ENCODE data around the gene PSMB2. TPM values are rescaled to one million over a fixed set of nuclear protein-coding genes. Genes with fewer than 3 reads are reported as not detected.

The PSMB2 gene
- total and polyA plus RNA-seq, 9 donors = 19.8 to 63.9 (median 60.2) TPM

DNA sequence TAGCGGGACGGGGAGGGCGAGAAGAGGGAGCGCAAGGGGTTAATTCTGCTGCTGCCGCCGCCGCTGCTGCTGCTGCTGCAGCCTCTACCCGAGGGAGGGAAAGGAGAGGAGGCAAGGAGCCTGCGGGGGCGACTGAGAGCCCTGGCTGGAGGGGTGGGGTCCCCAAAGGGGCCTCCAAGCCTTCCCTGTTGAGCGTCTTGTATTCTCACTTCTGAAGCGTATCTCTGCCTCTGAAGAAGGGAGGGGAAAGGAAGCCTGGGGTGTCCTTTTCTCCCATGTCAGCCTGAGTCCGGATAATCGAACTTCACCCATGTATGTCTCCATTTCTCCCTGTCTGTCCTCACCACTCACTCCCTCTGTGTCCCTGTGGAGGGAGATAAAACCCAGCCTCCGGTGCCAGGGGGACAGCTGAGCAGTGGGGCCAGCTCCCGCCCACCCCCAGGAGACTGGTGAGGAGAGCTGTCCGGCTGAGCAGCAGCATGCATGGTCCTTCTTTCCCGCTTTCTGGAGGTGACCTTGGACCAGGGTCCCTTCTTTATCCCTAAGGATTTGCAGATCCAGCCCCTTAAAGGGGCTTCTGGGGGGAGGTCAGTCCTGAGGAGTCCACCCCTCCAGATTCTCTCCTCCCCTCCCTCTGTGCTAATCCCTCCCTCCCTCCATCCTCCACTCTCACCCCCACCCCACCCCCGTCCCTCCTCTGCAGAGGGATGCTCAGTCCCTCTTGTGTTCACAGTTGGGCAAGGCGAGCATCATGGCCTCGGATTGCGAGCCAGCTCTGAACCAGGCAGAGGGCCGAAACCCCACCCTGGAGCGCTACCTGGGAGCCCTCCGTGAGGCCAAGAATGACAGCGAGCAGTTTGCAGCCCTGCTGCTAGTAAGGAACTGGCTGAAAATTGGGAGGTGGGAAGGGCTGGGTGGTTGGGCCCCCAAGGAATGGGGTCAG, 82.7 kb downstream of the PSMB2 start:
- H3K36me3 ChIP-seq (ENCODE audit: control insufficient read depth, insufficient read depth, low read length) = peaks cover 19% of the 10 kb centered on the region
- H3K4me3 ChIP-seq (ENCODE audit: low read length) = peak overlapping the region; percentile 84
- no peaks in the 10 kb centered on the region for H3K27me3 ChIP-seq (ENCODE audit: control insufficient read depth, insufficient read depth, low read length)
- peak; percentile 48 for DNase-seq
- peak overlapping the region; percentile 56 for H3K27ac ChIP-seq (ENCODE audit: low read length)
- peaks cover 45% of the 10 kb centered on the region for H3K4me1 ChIP-seq (ENCODE audit: control insufficient read depth, insufficient read depth, low read length)
- no peaks in the 10 kb centered on the region for H3K9me3 ChIP-seq (replicated peaks; ENCODE audit: control insufficient read depth, low read depth, low read length)
- 19% methylated on average over 16 of the region's 26 CpGs for WGBS (ENCODE audit: insufficient coverage)

DNA sequence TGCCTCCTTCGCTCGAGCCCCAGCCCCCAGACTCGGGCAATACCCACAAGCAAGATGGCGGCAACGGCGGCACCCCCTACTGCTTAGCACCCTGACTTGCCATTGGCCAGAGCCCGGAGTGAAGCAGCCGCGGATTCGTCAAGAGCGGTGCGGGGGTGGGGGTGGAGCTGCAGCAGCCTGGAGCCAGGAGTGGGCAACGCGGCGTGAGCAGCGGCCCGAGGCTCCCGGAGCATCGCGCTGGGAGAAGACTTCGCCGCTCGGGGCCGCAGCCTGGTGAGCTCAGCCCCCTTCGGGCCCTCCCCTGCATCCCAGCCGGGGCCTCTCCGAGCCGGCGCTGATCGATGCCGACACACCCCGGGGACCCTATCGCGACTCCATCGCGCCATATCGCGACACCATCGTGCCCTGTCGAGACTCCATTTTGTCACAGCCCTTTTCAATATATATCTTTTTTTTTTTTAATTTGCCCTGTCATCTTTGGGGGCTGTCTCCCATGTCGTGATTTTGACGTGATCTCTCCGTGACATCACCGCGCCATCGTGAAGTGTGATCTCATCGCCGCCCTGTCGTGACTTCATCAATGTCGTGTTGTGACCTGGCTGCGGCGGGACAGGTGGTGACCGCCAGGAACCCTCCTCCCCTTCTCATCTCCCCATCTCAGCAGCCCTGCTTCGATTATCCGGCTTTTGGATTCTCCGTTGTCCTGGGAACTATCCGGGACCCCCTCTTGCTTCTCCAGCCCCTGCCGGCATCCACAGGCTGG, 83.5 kb downstream of the PSMB2 start, which contains the start of gene NCDN:
NCDN (plus strand) TSS at position 189 of the 763 bp plus-strand sequence; CDS start at position 581, 392 bp downstream.
- H3K27me3 ChIP-seq (ENCODE audit: control insufficient read depth, insufficient read depth, low read length) = no peaks in the 10 kb centered on the region
- no peaks in the 10 kb centered on the region for H3K9me3 ChIP-seq (replicated peaks; ENCODE audit: control insufficient read depth, low read depth, low read length)
- peak within 1 kb of the TSS; percentile 92 for H3K27ac ChIP-seq (ENCODE audit: low read length)
- H3K36me3 ChIP-seq (ENCODE audit: control insufficient read depth, insufficient read depth, low read length) = peaks cover 18% of the 10 kb centered on the region
- peak; percentile 99 for DNase-seq
- H3K4me3 ChIP-seq (ENCODE audit: low read length) = peak within 1 kb of the TSS; percentile 84
- H3K4me1 ChIP-seq (ENCODE audit: control insufficient read depth, insufficient read depth, low read length) = peaks cover 45% of the 10 kb centered on the region
- under 1% methylated on average over 52 of the region's 58 CpGs for WGBS (ENCODE audit: insufficient coverage)

DNA sequence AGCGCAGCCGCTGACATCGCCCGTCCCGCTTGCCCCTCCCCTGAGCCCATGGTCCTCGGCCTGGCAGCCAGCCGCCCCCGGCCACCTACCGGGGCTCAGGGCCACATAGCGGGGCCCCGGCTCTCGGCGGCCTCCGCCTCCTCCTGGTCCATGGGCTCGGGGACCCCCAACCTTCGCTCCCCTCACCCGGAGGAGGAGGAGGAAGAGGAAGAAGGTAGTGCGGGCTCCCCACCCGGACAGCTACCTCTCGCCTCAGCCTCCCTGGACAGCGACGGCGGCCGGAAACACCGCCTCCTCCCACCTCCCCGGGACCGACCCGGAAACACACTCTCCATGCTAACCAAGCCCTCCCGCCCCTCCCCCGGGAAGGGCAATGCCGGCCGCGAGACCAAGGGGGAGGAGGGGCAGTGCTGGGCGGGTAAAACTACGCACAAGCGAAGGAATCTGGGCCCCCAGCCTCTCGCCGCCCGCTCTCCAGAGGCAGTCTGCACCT, 84.2 kb downstream of the PSMB2 start, which contains the start of gene KIAA0319L:
KIAA0319L (minus strand) TSS at position 286 of the 493 bp plus-strand sequence. CDS start 2,912 bp downstream, outside the sequence.
- Histone ChIP-seq H3K4me3 (ENCODE audit: low read length) (peak within 1 kb of the TSS; percentile 84), H3K4me1 (ENCODE audit: control insufficient read depth, insufficient read depth, low read length) (peaks cover 45% of the 10 kb centered on the region), H3K9me3 (replicated peaks; ENCODE audit: control insufficient read depth, low read depth, low read length) (no peaks in the 10 kb centered on the region), H3K27me3 (ENCODE audit: control insufficient read depth, insufficient read depth, low read length) (no peaks in the 10 kb centered on the region), H3K27ac (ENCODE audit: low read length) (peak within 1 kb of the TSS; percentile 92), H3K36me3 (ENCODE audit: control insufficient read depth, insufficient read depth, low read length) (peaks cover 14% of the 10 kb centered on the region)
- 0% methylated on average over 11 of the region's 39 CpGs for WGBS (ENCODE audit: insufficient coverage)
- no peak for DNase-seq

DNA sequence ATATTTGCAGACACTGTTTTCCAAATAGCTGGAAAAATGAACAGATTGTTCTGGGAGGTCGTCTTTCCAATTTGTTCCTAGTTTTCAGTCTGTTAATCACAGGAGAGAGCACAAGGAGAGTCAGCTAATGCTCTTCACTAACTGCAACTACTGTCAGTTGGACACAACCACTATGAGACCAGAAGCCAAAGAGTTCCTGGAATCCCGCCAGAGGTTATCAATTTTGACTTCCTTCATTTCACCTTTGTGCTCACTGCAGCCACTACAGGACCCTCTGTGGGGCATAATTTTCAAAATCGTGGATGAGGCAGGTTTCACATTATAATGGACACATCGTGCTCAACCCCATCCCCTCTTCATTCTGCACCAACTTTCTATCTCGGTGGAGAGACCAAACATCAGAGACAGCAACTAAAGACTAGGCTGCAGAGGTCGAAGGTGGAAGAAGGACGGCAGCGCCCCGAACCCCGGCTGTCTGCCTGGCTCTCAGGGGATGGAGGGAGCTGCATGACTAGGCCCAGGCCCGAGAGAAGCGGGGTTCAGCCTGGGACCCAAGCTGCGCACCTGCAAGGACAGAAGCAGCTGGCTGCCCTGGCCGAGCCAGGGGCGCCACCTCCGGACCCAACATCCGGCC, 84.7 kb downstream of the PSMB2 start:
- H3K4me1 ChIP-seq (ENCODE audit: control insufficient read depth, insufficient read depth, low read length) = peaks cover 40% of the 10 kb centered on the region
- H3K27me3 ChIP-seq (ENCODE audit: control insufficient read depth, insufficient read depth, low read length) = no peaks in the 10 kb centered on the region
- H3K4me3 ChIP-seq (ENCODE audit: low read length) = peak overlapping the region; percentile 84
- H3K27ac ChIP-seq (ENCODE audit: low read length) = peak overlapping the region; percentile 52
- H3K36me3 ChIP-seq (ENCODE audit: control insufficient read depth, insufficient read depth, low read length) = peaks cover 17% of the 10 kb centered on the region
- no peaks in the 10 kb centered on the region for H3K9me3 ChIP-seq (replicated peaks; ENCODE audit: control insufficient read depth, low read depth, low read length)
- no peak for DNase-seq
- 3% methylated on average over 14 of the region's 17 CpGs for WGBS (ENCODE audit: insufficient coverage)

DNA sequence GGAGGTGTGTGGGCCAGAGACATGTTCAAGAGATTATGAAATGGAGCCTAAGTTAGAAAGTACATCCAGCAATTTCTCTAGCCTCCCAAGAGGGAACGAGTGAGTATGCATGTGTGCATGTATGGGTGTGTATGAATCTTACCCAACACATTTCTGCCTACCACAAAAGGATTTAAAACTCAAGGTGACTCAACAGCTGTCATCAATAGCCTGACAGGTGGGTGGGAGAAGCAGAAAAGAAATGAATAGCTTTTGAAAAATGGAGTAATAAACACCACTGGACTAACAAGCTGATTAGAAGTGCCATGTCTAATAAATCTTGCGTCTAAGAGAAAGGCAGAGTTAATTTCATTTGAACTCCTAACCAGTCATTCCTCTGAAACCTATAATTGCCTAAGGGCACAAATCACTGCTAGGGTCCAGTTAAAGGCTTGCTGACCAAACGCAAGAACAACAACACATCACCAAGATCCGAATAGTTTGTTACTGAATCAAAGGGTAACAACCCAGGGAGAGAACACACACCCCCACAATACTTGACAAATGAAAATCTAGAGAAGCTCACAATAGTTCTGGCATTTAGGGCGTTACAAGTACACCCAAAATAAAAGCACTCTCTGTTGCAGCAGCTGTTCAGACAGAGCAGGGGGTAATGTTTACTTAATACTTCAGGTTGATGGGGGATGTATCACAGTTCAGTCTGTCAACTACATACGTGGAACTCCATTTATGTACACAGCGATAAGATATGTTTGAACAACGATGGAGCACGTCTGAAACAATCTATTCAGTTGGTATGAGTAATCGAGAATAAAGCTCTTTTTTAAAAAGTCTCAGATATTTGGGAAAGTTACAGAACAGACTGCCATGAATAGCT, 85.5 kb downstream of the PSMB2 start:
- Histone ChIP-seq H3K36me3 (ENCODE audit: control insufficient read depth, insufficient read depth, low read length) (peaks cover 17% of the 10 kb centered on the region), H3K27ac (ENCODE audit: low read length) (no peak overlapping the region), H3K27me3 (ENCODE audit: control insufficient read depth, insufficient read depth, low read length) (no peaks in the 10 kb centered on the region), H3K4me3 (ENCODE audit: low read length) (no peak overlapping the region), H3K9me3 (replicated peaks; ENCODE audit: control insufficient read depth, low read depth, low read length) (no peaks in the 10 kb centered on the region), H3K4me1 (ENCODE audit: control insufficient read depth, insufficient read depth, low read length) (peaks cover 32% of the 10 kb centered on the region)
- 80% methylated on average over 1 of the region's 10 CpGs for WGBS (ENCODE audit: insufficient coverage)
- no peak for DNase-seq

DNA sequence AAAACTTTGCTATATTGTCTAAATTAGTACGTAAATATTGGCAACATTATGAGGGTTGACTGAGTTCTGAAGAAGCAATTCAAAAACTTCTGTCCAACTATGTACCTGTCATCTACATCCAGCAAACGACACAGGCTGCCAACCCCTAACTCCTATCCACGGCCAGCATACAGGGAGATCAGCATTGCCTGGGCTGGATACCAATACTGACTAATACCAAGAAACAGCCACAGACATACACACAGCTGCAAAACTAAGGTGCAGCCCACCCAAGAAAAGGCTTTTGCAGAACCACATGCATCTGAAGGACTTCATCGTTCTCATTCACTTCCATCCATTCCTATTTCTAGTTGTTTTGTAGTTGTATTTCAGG, 86.1 kb downstream of the PSMB2 start:
- peaks cover 14% of the 10 kb centered on the region for H3K36me3 ChIP-seq (ENCODE audit: control insufficient read depth, insufficient read depth, low read length)
- peaks cover 26% of the 10 kb centered on the region for H3K4me1 ChIP-seq (ENCODE audit: control insufficient read depth, insufficient read depth, low read length)
- no peaks in the 10 kb centered on the region for H3K9me3 ChIP-seq (replicated peaks; ENCODE audit: control insufficient read depth, low read depth, low read length)
- no peaks in the 10 kb centered on the region for H3K27me3 ChIP-seq (ENCODE audit: control insufficient read depth, insufficient read depth, low read length)
- H3K27ac ChIP-seq (ENCODE audit: low read length) = no peak overlapping the region
- no peak for DNase-seq
- H3K4me3 ChIP-seq (ENCODE audit: low read length) = no peak overlapping the region
- WGBS (ENCODE audit: insufficient coverage) = no CpG with 5 or more reads among the region's 4 CpGs

DNA sequence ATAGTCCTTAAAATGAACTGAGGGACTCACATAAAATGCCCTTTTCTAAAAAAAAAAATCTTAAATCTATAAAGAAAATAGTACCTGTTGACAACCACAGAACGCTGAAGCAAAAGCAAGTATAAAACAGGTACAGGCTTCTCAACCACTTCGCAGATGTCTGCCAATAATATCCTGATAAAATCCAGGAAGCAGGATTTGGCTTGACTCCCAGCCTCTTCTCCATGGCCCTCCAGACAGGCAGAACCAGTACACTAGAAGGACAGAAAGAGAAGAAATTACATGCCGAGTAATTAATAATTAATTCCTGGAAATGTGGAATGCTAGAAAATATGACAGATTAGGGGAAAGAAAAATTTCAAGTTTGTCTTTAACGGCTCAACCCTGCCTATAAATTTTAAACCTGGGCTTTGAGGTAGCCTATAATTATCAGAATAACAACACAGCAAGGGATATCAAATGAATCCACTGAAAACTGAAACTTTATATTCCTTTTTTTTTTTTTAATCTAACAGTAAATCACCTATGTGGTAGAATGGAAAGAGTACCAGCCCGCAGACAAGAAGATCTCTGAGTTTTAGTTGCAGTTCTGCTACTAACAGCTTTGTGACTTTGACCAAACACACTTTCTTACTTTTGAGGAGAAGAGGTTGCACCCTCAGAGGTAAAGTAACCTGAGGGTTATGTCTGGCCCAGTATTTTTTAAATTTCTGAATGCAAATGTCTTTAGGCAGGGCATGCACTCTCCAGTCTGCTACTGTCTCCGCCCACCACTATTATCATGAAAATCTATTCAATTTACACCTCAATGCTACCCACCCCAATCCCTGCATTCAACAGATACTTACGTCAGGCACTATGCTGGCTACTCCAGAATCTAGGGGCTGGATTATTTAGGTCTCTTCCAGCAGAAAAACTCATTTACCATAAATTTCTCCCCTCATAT, 86.8 kb downstream of the PSMB2 start:
- no peak for DNase-seq
- peaks cover 17% of the 10 kb centered on the region for H3K36me3 ChIP-seq (ENCODE audit: control insufficient read depth, insufficient read depth, low read length)
- 100% methylated on average over 1 of the region's 7 CpGs for WGBS (ENCODE audit: insufficient coverage)
- peaks cover 23% of the 10 kb centered on the region for H3K4me1 ChIP-seq (ENCODE audit: control insufficient read depth, insufficient read depth, low read length)
- H3K9me3 ChIP-seq (replicated peaks; ENCODE audit: control insufficient read depth, low read depth, low read length) = no peaks in the 10 kb centered on the region
- H3K27ac ChIP-seq (ENCODE audit: low read length) = no peak overlapping the region
- no peaks in the 10 kb centered on the region for H3K27me3 ChIP-seq (ENCODE audit: control insufficient read depth, insufficient read depth, low read length)
- H3K4me3 ChIP-seq (ENCODE audit: low read length) = no peak overlapping the region

DNA sequence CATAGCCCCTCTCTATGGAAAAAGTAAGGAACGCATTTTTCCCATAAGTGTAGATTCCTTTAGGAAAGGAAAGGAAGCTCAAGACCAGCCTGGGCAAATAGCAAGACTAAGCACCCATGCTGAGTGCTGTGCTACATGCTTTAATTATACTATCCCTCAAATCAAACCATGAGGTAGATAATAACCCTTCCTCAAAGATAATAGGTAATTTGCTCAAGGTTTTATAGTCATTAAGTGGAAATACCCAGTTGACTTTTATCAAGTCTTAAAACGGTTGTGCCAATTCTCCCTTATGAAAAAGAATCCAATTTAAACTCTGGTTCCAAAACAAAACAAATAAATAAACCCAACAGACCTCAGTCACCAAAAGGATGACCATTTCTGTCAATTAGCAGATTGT, 87.5 kb downstream of the PSMB2 start:
- no peak overlapping the region for H3K27ac ChIP-seq (ENCODE audit: low read length)
- DNase-seq = no peak
- no CpG with 5 or more reads among the region's 2 CpGs for WGBS (ENCODE audit: insufficient coverage)
- H3K36me3 ChIP-seq (ENCODE audit: control insufficient read depth, insufficient read depth, low read length) = peaks cover 21% of the 10 kb centered on the region
- H3K27me3 ChIP-seq (ENCODE audit: control insufficient read depth, insufficient read depth, low read length) = no peaks in the 10 kb centered on the region
- no peak overlapping the region for H3K4me3 ChIP-seq (ENCODE audit: low read length)
- no peaks in the 10 kb centered on the region for H3K9me3 ChIP-seq (replicated peaks; ENCODE audit: control insufficient read depth, low read depth, low read length)
- peaks cover 17% of the 10 kb centered on the region for H3K4me1 ChIP-seq (ENCODE audit: control insufficient read depth, insufficient read depth, low read length)
